Measurements from ENCODE around the gene DFFB.

- no peak for TF ChIP-seq CTCF (IDR thresholded peaks at IDR 0.05; ENCODE audit: extremely low read depth in 1 of 2, insufficient read depth in 1 of 2, low read depth in 1 of 2, low read length in 2 of 2)
- TF ChIP-seq POLR2A (IDR thresholded peaks at IDR 0.05; ENCODE audit: low read depth, low read length), result no peak
- TF ChIP-seq MYC (IDR thresholded peaks at IDR 0.05; ENCODE audit: low read depth, low read length), result no peak
- no peak for TF ChIP-seq EZH2 (IDR thresholded peaks at IDR 0.05; ENCODE audit: borderline replicate concordance, low read depth, low read length, severe bottlenecking)
- TF ChIP-seq MAX (IDR thresholded peaks at IDR 0.05; ENCODE audit: insufficient read depth, insufficient read length), result no peak
- TF ChIP-seq JUN (IDR thresholded peaks at IDR 0.05; ENCODE audit: borderline replicate concordance, insufficient read depth, insufficient read length, low read depth), result no peak
Observed at GRCh38 chr1:3905266-3905952, 48.1 kb downstream of the DFFB start.
